Measurements from ENCODE around the gene NAA80.
A peak's percentile ranks its signal among the peaks of the same experiment; 100 is the strongest.
"Not testable (repeated sequence)": the region's sequence is repeated elsewhere in the genome, so short reads cannot be mapped to it uniquely, and the experiment has no call there.

The NAA80 gene

GRCh38 chr3:50268703-50269451 is 30.3 kb downstream of the NAA80 start, which contains the start of gene SEMA3B:
Gene SEMA3B, plus strand, starts transcription at chr3:50269147. Its CDS starts 94 bp downstream, at chr3:50269241.
- DNase-seq: no peak

- no peak for DNase-seq
Observed at GRCh38 chr3:50268276-50268675, 30.9 kb downstream of the NAA80 start.

DNA sequence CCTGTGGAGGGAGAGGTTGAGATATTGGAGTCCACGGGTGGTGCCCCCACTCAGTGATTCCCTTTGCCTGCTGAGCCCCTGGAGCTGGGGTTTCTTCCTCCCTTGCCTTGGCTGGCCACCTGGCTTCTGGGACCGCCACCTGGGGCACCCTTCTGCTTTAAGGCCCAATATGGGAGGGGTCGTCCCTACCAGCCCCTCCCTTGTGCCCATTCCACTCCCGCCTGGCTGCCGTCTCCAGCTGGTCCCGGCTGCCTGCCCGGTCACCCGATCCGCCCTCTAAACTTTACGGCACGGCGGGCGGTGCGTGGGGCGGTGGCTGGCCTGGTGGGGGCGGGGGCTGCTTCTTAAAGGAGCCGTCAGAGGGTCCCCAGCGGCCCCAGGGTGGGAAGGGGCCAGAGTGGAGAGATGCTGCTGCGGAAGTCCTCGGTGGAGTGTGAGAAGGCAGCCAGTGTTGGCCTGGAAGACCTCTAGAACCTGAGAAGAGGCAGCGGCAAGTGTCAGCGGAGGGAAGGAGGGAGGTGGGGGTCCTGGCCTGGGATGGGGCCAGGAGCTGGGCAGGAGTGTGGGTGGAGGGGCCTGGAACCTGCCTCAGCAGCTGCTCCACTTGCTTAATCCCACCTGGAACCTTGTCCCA is 31.8 kb downstream of the NAA80 start:
- no peak for DNase-seq

- no peak for DNase-seq
Observed at GRCh38 chr3:50266836-50267235, 32.4 kb downstream of the NAA80 start.

DNA sequence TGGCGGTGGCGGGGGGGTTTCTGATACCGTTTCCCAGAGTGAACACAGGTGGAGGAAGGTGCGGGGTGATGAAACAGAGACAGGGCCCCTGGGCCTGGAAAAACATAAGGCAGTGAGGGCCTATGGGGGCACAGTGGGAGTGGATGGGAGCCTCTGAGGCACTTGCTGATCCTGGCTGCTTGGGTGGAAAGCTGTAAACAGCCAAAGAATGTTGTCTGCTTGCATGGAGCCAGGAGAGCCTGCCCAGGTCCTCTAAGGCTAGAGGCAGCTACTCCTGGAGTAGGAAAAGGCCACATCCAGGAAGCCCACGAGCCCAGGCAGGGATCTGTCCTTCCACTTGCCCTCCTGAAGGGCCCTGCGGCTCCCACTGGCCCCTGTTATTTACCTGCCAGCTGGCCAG is 33.2 kb downstream of the NAA80 start:
- no peak for DNase-seq

DNA sequence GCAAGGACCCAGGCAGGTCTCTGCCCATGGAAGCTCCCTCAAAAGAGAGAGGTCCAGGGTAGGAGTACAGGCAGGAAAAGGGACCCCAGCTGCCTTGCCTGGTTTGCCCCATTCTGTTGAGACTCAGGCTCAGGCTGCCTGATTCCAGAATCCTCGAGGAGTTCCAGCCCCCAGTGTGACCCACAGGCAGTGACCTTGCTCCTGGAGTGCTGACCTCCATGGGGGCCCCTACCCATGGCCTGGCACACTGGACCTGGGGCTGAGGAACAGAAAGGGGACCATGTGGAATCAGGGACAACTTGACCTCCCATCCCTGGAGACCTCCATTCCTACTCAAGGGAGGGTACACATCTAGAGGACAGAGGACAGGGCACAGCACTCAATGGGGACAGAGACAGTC is 33.6 kb downstream of the NAA80 start:
- no peak for DNase-seq

GRCh38 chr3:50264964-50265485 is 34.2 kb downstream of the NAA80 start:
- no peak for DNase-seq

GRCh38 chr3:50264383-50264963 is 34.7 kb downstream of the NAA80 start:
- no peak for DNase-seq

DNA sequence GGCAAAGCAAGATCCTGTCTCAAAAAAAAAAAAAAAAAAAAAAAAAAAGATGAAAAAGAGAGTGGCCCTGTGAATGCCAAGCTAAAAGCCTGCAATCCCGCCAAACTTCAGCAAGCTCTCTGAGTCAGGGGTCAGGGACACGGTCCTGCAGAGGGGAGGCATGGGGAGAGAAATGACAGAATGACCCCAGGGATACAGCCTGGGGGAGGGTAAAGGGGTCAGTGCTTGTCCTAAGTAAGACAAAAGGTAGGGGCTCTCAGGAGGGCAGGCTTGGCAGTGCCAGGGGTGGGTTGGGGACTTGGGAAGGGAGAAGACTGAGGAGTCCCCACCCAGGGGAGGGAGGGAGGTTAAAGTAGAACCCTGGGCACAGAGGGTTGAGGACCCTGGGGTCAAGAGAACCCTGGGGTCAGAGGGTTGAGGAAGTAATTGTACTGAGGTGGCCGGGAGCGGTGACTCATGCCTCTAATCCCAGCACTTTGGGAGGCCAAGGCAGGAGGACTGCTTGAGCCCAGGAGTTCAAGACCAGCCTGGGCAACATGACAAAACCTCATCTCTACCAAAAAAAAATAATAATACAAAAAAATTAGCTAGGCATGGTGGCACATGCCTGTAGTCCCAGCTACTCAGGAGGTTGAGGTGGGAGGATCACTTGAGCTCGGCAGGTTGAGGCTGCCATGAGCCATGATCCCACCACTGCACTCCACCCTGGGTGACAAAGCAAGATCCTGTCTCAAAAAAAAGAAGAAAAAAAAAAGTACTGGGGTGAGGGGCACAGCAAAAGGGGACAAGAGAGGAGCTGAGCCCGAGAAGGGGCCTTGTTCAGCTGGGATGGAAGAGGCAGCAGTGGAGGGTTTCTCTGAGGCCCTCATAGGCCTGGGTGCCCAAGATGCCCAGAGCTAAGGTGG is 35.5 kb downstream of the NAA80 start:
- no peak for DNase-seq

DNA sequence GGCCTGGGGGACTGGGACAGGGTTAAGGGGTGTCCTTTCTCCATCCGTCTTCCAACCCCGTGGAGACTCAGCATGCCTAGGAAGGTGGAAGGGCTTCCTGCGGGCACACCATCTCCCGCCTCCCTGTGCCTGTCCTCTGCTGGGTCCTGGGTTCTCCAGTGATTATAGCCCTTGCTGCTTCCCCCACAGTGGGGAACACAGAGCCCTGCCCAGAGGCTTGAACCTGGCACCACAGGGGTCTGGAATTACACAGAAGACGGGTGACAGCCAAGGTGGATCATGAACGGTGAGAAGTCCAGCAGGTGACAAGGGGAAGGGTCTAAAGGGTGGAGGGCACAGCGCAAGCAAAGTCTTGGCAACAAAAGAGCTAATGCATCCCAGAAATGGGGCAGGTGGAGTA is 36.4 kb downstream of the NAA80 start:
- no peak for DNase-seq

DNA sequence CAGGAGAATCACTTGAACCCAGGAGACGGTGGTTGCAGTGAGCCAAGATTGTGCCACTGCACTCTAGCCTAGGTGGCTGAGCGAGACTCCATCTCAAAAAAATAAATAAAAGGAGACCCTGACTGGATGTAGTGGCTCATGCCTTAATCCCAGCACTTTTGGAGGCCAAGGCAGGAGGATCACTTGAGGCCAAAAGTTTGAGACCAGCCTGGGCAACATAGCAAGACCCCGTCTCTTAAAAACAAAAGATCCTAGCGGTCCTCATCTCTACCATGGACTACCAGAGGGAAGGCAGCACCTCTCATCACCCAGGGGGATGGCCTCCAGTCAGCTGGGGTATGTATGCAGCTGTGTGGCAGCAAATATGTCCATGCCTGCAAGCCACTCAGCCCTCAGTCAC is 37.0 kb downstream of the NAA80 start:
- DNase-seq: not testable (repeated sequence)

GRCh38 chr3:50261505-50261904 is 37.7 kb downstream of the NAA80 start:
- DNase-seq: no peak

DNA sequence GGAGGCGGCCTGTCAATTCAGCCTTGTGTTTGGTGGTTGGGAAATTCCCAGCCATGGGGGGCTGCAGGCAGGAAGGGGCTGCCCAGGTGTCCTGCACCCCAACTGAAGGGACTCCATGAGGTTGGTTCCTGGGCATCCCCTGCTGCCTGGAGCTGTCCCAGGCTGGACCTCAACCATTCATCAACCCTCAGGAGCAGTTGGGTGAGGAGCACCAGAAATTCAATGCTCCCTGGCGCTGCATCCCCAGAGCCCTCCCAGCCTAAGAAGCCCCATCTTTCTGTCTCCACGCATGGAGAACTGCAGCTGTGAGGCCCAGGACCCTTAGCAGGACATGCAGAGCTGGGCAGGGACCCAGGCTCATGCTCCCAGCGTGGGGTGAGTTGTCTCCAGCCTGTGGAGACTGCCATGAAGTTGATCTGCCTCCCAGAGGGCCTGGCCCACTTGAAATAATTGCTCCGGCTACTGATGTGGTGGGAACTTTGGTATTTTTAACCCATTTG is 38.2 kb downstream of the NAA80 start:
- no peak for DNase-seq

GRCh38 chr3:50260027-50260941 is 38.9 kb downstream of the NAA80 start:
- peak; percentile 89 for DNase-seq

- no peak for DNase-seq
Observed at GRCh38 chr3:50259432-50260026, 39.7 kb downstream of the NAA80 start.

DNA sequence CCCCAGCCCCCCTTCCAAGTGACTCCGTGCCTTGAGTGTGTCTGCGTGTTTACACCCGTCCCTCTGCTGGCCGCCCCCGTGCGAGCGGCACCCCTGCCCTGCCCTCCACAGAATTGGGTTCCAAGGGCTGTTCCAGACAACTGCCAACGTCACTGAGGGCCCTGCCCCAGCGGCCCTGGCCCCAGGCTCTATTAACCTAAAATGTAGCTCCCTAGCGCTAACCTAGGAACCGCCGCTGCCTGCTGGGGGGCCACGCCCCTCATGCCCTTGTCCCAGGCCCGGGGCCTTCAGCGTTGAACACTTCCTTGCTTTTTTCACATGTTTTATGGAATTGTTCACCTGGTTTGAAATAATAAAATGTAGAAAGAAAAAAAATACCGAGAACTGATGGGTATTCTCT is 40.2 kb downstream of the NAA80 start:
- no peak for DNase-seq

DNA sequence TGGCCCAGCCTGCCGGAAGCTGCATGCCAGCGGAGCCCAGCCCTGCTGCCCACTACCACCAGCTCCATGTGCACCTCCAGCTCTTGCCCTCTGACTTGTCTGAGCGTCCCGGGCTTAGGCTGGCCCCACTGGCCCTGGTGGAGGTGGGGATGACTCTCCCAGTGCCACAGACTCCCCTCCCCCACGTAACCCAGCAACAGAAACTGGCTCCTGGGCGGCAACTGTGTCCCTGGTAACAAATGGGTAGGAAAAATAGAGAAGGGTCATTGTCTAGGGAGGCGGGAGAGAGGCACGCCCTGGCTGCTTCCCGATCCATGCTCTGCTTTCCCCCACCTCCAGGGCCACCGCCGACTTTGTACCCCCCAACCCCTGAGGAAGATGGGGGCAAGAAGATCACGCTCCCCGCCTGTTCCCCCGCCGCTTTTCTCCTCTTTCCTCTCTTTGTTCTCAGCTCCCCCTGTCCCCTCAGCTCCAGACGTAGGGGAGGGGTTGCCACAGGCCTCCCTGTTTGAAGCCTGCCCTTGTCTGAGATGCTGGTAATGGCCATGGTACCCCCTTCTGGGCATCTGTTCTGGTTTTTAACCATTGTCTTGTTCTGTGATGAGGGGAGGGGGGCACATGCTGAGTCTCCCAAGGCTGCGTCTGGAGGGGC is 41.0 kb downstream of the NAA80 start:
- DNase-seq: no peak

GRCh38 chr3:50256978-50257890 is 42.0 kb downstream of the NAA80 start:
- DNase-seq: peak; percentile 55

- DNase-seq: no peak
Observed at GRCh38 chr3:50255251-50255615, 44.0 kb downstream of the NAA80 start.

All from RPMI8226 (cell line).